Jurkat, Clone E6-1 (cell line): ENCODE data around the gene NPAS2.

Source experiments
- DNase-seq: peaks from one replicate; pipeline ENCODE4 v3.0.0-alpha.2; 2011; ENCODE audit warnings: low read depth, low spot score
- H3K4me3 ChIP-seq: 2 replicates; pipeline ENCODE4 v1.5.1; 2011; ENCODE audit warnings: mild to moderate bottlenecking, low read length, control low read depth, moderate library complexity

The NPAS2 gene

GRCh38 chr2:101045330-101045729, 225.4 kb downstream of the NPAS2 start:
- DNase-seq = no peak
- no peak overlapping the region for H3K4me3 ChIP-seq
